GM18526 (cell line): ENCODE results near the gene MXRA7.

Experiments
- POLR2A ChIP-seq: IDR thresholded peaks from 3 replicates; pipeline ENCODE4 v1.6.1; 2011; ENCODE audit not compliant: insufficient read length; ENCODE audit errors: extremely low read depth

Gene MXRA7

DNA sequence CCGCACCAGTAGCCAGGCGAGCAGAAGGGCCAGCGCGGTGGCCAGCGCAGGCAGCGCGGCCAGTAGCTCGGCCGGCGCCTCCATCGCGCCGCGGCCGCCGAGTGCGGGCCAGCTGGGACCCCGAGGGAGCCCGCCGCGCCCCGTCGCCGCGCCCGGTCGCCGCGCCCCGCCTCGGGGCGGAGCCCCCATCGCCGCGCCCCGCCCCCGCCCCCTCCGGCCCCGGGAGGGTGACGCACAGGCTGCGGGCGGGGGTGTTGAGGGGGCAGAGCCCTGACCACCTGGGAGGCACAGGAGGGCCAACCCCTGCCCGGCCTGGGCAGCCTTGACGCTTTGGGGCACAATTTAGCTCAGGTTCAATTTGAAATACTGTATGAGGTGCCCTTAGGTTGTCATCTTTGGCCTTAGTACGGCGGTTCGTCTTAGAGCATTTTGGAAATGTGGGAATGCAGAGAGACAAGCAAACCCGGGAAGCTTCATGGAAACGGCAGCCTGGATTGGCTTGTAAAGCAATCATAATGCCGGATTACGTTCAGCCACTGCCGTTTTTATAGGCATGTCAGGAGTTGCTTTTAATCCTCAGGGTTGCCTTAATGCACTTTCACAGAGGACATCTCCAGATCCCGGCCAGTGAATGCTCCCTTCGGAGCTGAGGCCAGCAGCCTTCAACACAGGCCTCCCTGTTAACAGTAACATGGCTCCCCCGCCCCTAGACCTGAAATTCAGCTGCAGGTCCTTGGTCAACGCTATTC is at the start of gene MXRA7:
Gene MXRA7 (minus strand): TSS at position 103 of the 749 bp plus-strand sequence. CDS start 19 bp downstream, at position 84.
- TF ChIP-seq POLR2A: no peak

DNA sequence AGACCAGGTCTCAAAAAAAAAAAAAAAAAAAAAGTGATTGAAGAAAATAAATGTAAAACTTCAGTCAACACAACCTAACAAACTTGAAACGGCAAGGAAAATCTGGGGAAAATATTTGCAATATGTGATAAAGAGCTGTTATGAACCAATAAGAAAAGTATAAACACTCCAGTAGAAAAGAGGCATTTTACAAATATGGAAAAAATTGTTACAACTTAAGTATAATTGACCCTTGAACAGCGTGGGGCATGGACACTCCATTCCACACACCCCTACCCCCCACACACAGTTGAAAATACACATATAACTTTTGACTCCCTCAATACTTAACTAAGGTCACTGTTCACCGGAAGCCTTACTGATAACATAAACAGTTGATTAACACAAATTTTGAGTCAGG is 47.8 kb upstream of the MXRA7 start:
- TF ChIP-seq POLR2A: no peak

GRCh38 chr17:76757256-76757655 is 46.5 kb upstream of the MXRA7 start:
- no peak for TF ChIP-seq POLR2A

DNA sequence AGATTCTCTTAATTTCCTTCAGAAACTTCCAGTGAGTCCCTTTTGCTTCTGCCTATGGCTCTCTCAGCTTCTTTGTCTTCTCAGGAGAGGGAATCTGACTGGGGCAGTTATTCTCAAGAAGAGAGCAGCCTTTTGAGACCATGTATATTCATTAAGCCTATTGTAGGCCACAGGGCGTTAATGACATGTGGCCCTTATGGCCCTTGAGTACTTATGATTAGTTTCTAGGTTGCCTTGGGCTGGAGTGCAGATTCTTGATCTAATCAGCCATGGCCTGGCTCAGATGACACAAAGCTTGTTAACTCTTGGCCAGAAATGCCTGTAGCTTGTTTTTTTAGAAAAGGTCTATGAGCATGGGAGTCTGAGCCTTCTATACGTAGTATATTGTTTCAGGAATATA is 44.5 kb upstream of the MXRA7 start:
- no peak for TF ChIP-seq POLR2A

- TF ChIP-seq POLR2A: no peak
Measured at GRCh38 chr17:76753061-76753961, 42.5 kb upstream of the MXRA7 start.

- TF ChIP-seq POLR2A: no peak
Measured at GRCh38 chr17:76752006-76752405, 41.2 kb upstream of the MXRA7 start.

- TF ChIP-seq POLR2A: no peak
Measured at GRCh38 chr17:76751416-76751993, 40.7 kb upstream of the MXRA7 start.

- no peak for TF ChIP-seq POLR2A
Measured at GRCh38 chr17:76748657-76749056, 37.9 kb upstream of the MXRA7 start.

- TF ChIP-seq POLR2A: no peak
Measured at GRCh38 chr17:76747716-76748363, 37.1 kb upstream of the MXRA7 start.

DNA sequence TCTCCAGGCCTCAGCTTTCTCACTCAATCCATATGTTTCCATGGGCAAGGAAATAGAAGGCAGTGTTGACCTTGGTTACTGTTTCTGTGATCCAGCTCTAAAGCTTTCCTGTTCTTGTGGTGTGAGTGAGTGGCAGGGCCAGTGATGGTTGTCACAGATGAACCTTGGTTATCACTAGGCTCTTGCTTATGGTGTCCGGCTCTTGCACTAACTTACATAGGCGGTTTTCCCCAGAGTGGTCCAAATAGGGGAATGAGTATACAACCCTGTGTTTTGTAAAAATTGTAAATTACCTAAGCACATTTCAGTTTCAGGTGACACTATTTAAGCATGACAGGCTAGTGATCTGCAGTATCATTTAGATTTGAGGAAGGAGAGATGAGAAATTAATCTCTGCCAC is 34.0 kb upstream of the MXRA7 start:
- no peak for TF ChIP-seq POLR2A

GRCh38 chr17:76742958-76743357 is 32.2 kb upstream of the MXRA7 start:
- no peak for TF ChIP-seq POLR2A

GRCh38 chr17:76740329-76741118 is 29.8 kb upstream of the MXRA7 start:
- TF ChIP-seq POLR2A: no peak

- TF ChIP-seq POLR2A: no peak
Measured at GRCh38 chr17:76738468-76738850, 27.7 kb upstream of the MXRA7 start.

DNA sequence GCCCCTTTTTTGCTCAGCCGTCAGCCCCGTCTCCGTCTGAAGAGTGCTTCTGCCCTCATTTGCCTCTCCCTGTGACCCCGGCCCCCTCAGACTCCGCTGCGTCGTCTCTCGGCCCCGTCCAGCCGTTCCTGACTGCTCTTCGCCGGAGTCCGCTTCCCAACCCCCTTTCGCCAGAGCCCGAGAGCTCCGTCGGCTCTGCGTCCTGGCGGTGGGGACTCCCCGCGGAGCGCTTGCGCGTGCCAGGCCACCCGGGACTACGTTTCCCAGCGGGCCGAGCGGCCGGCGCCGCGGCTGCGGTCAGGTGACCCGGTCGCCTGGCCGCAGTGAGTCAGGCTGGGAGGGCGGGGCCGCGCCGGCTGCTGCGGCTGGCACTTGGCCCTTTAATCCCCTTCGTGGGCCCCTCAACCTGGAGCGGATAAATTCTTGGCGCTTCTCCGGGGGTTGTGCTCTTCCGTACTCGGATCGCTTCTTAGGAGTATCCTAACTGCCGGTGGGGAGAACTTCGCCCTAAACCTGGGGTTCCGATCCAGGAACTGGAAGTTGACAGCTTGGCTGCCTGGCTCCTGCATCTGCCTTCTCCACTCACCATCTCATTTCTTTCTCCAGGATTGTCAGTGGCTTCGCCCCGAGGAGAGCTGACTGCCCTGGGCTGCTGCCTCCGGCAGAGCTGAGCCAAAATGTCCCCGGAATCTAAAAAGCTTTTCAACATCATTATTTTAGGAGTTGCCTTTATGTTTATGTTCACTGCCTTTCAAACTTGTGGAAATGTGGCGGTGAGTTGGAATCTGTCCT is 27.1 kb upstream of the MXRA7 start, which contains the start of gene MFSD11:
Gene MFSD11 (plus strand): TSS at position 444 of the 792 bp plus-strand sequence. CDS start 234 bp downstream, at position 678.
- TF ChIP-seq POLR2A: no peak

- TF ChIP-seq POLR2A: peak; percentile 100
Measured at GRCh38 chr17:76737082-76737675, 26.4 kb upstream of the MXRA7 start, which contains the start of gene SRSF2. Gene SRSF2, minus strand, starts transcription at chr17:76737331. Its CDS starts 171 bp downstream, at chr17:76737160.
